Erythroblast (primary cell): ENCODE measurements around the gene TRMT6.

Experiments
- GATA1 ChIP-seq: IDR thresholded peaks from 2 replicates; pipeline ENCODE4 v1.6.1; 2011; ENCODE audit warnings: low read depth, mild to moderate bottlenecking, control low read depth, low read length, moderate library complexity
- POLR2A ChIP-seq: IDR thresholded peaks from 2 replicates; pipeline ENCODE4 v1.6.1; 2011; ENCODE audit warnings: mild to moderate bottlenecking, low read length

GRCh38 chr20:5980720-5981538 is 30.6 kb upstream of the TRMT6 start:
- TF ChIP-seq POLR2A, result no peak
- no peak for TF ChIP-seq GATA1
